OCI-LY7 (cell line): ENCODE measurements around the gene ANKZF1.

Source experiments
- EZH2phosphoT487 ChIP-seq: fragments of 200-600 bp; sonication (generic); IDR thresholded peaks from 2 replicates; pipeline ENCODE4 v1.6.1; 2018; ENCODE audit warnings: low read depth, borderline replicate concordance, mild to moderate bottlenecking, mixed run types, antibody characterized with exemption, low read length, moderate library complexity, mixed read lengths
- TF ChIP-seq, protein P1 (sequence below): fragments of 200-600 bp; sonication (generic); conservative IDR thresholded peaks from 2 replicates; pipeline ENCODE4 v1.5.1; 2014; ENCODE audit warnings: mild to moderate bottlenecking, antibody characterized with exemption, low read length, moderate library complexity, mixed read lengths

DNA sequence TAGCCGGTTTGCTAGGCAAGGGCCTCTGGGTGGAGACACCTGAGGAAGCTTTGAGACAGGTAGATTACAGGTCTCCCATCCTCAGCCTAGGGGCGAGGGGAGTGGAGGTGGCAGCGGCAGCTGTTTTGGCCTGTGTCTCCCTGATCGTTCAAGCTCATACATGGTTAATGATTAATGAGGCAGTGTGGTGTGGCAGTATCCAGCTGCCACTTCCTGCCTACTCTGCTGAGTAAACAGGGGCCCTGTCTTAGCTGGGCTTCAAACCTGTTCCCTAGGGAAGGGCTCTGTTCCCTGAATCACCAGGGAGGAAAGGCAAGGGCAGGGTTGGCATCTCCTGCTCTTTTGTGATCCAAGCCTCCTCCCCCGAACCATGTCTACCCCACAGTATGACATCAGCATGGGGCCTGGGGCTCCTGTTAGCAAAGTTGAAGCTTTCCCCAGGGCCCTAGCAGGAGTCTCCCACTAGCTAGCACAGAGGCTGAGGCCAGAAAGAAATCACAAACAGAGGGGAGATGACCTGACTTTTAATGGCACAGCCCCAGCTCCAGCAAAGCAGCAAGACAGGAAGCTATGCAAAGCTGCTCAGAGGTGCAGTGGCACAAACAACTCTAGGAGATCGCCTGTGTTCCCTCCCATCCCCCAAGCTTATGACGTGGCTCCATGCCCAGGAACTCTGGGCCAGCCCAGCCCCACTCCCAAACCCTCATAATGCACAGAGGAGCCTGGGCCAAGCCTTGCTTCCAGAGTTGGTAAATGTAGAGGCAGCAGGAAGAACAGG, 19.8 kb downstream of the ANKZF1 start:
- TF ChIP-seq, protein P1, sequence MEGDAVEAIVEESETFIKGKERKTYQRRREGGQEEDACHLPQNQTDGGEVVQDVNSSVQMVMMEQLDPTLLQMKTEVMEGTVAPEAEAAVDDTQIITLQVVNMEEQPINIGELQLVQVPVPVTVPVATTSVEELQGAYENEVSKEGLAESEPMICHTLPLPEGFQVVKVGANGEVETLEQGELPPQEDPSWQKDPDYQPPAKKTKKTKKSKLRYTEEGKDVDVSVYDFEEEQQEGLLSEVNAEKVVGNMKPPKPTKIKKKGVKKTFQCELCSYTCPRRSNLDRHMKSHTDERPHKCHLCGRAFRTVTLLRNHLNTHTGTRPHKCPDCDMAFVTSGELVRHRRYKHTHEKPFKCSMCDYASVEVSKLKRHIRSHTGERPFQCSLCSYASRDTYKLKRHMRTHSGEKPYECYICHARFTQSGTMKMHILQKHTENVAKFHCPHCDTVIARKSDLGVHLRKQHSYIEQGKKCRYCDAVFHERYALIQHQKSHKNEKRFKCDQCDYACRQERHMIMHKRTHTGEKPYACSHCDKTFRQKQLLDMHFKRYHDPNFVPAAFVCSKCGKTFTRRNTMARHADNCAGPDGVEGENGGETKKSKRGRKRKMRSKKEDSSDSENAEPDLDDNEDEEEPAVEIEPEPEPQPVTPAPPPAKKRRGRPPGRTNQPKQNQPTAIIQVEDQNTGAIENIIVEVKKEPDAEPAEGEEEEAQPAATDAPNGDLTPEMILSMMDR = no peak
- TF ChIP-seq EZH2phosphoT487 = no peak
